Measurements from ENCODE around the gene S1PR4.

DNA sequence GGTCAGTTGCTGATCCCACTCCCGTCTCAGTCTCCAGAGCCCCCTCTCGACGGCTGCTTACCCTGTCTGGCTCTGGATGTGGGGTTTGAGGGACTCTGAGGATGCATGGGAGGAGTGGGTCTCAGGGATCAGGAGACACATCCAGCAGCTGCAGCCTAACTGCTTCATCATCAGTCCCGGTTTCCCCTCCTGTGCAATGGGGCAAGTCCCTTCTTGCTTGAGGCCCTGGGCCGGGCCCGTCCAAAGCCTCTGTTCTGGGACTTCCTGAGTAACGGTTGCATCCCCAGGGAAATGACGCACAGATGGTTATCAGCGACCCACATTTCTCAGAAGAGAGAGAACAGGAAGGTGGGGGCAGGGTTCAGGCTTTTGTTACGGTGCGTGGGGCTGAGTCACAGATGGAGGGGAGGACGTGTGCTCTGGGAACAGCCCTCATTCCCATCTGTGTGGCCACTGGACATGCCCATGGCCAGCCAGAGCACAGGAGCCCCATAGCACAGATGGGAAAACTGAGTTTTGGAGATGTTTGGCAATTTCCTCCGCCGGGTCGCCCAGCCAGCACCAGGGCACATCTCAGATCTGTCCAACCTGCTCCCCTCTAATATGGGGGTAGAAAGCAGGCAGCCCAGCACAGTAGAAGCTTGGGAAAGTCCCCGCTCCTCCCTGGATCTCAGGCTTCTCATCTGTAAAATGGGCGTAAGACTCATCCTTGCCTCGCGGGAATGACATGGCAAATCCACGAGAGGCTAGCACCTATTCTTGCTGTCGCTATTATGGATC, 23.4 kb upstream of the S1PR4 start:
- TF ChIP-seq, protein P1, sequence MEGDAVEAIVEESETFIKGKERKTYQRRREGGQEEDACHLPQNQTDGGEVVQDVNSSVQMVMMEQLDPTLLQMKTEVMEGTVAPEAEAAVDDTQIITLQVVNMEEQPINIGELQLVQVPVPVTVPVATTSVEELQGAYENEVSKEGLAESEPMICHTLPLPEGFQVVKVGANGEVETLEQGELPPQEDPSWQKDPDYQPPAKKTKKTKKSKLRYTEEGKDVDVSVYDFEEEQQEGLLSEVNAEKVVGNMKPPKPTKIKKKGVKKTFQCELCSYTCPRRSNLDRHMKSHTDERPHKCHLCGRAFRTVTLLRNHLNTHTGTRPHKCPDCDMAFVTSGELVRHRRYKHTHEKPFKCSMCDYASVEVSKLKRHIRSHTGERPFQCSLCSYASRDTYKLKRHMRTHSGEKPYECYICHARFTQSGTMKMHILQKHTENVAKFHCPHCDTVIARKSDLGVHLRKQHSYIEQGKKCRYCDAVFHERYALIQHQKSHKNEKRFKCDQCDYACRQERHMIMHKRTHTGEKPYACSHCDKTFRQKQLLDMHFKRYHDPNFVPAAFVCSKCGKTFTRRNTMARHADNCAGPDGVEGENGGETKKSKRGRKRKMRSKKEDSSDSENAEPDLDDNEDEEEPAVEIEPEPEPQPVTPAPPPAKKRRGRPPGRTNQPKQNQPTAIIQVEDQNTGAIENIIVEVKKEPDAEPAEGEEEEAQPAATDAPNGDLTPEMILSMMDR (IDR thresholded peaks at IDR 0.05; ENCODE audit: poor library complexity), result no peak
- TF ChIP-seq EZH2 (IDR thresholded peaks at IDR 0.05; ENCODE audit: borderline replicate concordance), result no peak

All from hepatocyte (in vitro differentiated cells).